Measurements from ENCODE around the gene ATP10A.

Gene ATP10A

DNA sequence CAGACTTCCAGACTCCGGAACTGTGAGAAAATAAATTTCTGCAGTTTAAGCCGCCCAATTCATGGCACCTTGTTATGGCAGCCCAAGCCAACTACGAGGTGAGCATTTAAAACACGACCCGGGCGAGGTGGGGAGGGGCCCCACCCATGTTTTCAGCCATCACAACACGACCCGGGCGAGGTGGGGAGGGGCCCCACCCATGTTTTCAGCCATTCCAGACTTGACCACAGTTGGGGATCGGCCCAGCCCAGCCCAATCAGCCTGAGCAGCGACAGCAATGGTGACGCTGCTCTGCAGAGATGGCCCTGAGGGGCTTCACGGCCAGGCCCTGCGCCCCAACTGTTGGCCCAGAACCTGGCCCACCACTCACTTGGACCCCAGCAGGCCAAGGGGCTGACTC lies 93.1 kb downstream of the ATP10A start (continued):
- TF ChIP-seq POU6F1 (CRISPR knock-in tag; IDR thresholded peaks at IDR 0.05; ENCODE audit: borderline replicate concordance, low read depth) (no peak), BACH2 (CRISPR knock-in tag; IDR thresholded peaks at IDR 0.05; ENCODE audit: borderline replicate concordance) (no peak), ZFP3 (CRISPR knock-in tag; IDR thresholded peaks at IDR 0.05) (no peak), RARB (CRISPR knock-in tag; IDR thresholded peaks at IDR 0.05) (no peak), ZNF8 (CRISPR knock-in tag; IDR thresholded peaks at IDR 0.05) (no peak), PATZ1 (CRISPR knock-in tag; IDR thresholded peaks at IDR 0.05; ENCODE audit: borderline replicate concordance) (no peak), OSR1 (CRISPR knock-in tag; IDR thresholded peaks at IDR 0.05) (no peak), TOX (CRISPR knock-in tag; IDR thresholded peaks at IDR 0.05; ENCODE audit: borderline replicate concordance) (no peak), SNAI2 (CRISPR knock-in tag; IDR thresholded peaks at IDR 0.05) (no peak), CSDC2 (CRISPR knock-in tag; IDR thresholded peaks at IDR 0.05) (no peak), ZNF565 (CRISPR knock-in tag; conservative IDR thresholded peaks at IDR 0.05; ENCODE audit: low read depth) (no peak), TCF4 (CRISPR knock-in tag; IDR thresholded peaks at IDR 0.05; ENCODE audit: borderline replicate concordance) (no peak), ZFP30 (CRISPR knock-in tag; IDR thresholded peaks at IDR 0.05) (no peak)

DNA sequence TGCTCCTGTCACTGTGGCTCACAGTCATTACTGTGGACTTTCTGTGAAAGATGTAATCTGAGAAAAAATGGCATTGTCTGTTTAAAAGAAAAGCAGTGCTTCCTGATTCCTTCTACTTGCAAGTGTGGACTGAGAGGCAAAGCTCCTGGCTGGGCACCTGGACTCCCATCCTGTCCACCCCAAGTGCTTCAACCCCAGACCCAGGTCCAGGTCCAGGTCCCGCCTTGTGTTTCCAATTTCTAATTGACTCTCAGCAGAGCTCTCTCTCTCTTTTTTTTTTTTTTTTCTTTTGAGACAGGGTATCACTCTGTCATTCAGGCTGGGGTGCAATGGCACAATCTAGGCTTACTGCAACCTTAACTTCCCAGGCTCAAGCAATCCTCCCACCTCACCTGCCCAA lies 94.9 kb downstream of the ATP10A start:
- ATAC-seq = no peak
- TF ChIP-seq ESRRG (CRISPR knock-in tag; IDR thresholded peaks at IDR 0.05) = no peak
- no peak for TF ChIP-seq ZNF565 (CRISPR knock-in tag; conservative IDR thresholded peaks at IDR 0.05; ENCODE audit: low read depth)
- TF ChIP-seq TCF4 (CRISPR knock-in tag; IDR thresholded peaks at IDR 0.05; ENCODE audit: borderline replicate concordance) = no peak
- no peak for TF ChIP-seq TOX (CRISPR knock-in tag; IDR thresholded peaks at IDR 0.05; ENCODE audit: borderline replicate concordance)
- TF ChIP-seq TSHZ2 (CRISPR knock-in tag; IDR thresholded peaks at IDR 0.05) = no peak

DNA sequence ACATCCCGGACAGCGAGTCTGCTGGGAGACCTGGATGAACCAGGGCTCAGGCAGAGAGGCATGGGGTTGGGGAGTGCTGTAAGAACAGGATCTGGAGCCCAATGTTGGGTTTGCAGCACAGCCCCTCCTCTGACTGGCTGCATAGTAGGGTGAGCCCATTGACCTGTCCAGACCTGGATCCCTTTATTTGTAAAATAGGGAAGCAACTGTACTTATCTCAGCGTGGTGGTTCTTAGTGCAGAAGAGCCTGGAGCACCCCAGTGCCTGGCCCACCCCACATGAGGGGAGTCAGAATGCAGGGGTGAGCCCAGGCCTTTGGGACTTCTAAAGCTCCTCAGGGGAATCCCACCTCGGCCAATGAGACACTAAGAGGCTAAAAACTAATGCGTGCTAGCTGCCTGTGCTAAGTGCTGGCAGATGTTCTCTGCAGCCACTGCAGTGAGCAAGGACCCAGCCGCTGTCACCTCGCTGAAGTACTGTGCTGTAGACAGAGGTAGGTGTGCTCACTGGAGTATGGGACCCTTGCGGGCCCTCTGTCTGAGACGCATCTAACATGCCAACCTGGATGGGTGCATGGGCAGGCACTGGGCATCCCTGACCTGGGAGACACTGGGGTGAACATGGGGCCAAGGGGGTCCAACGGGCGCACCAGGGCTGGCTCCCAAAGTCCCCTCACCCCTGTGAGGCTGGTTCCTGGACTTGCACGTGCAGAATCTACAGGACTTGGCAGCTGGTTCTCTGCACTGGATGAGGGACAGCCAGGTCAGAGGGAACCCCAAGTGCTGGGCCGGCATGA lies 95.6 kb downstream of the ATP10A start:
- no peak for TF ChIP-seq TOX (CRISPR knock-in tag; IDR thresholded peaks at IDR 0.05; ENCODE audit: borderline replicate concordance)
- TF ChIP-seq ARNTL (CRISPR knock-in tag; IDR thresholded peaks at IDR 0.05; ENCODE audit: borderline replicate concordance, low read depth) = no peak
- TF ChIP-seq ESRRG (CRISPR knock-in tag; IDR thresholded peaks at IDR 0.05) = no peak
- TF ChIP-seq GLIS3 (CRISPR knock-in tag; IDR thresholded peaks at IDR 0.05) = no peak
- no peak for TF ChIP-seq ZC3H10 (CRISPR knock-in tag; IDR thresholded peaks at IDR 0.05)
- TF ChIP-seq ZNF8 (CRISPR knock-in tag; IDR thresholded peaks at IDR 0.05) = no peak
- TF ChIP-seq ZNF70 (CRISPR knock-in tag; IDR thresholded peaks at IDR 0.05) = no peak
- TF ChIP-seq BACH2 (CRISPR knock-in tag; IDR thresholded peaks at IDR 0.05; ENCODE audit: borderline replicate concordance) = no peak
- no peak for TF ChIP-seq RARB (CRISPR knock-in tag; IDR thresholded peaks at IDR 0.05)
- no peak for TF ChIP-seq SNAI2 (CRISPR knock-in tag; IDR thresholded peaks at IDR 0.05)
- TF ChIP-seq PPARA (CRISPR knock-in tag; IDR thresholded peaks at IDR 0.05; ENCODE audit: borderline replicate concordance) = no peak
- TF ChIP-seq POU6F1 (CRISPR knock-in tag; IDR thresholded peaks at IDR 0.05; ENCODE audit: borderline replicate concordance, low read depth) = no peak
- TF ChIP-seq PATZ1 (CRISPR knock-in tag; IDR thresholded peaks at IDR 0.05; ENCODE audit: borderline replicate concordance) = no peak
- TF ChIP-seq ISL1 (CRISPR knock-in tag; IDR thresholded peaks at IDR 0.05) = no peak
- TF ChIP-seq ZFP3 (CRISPR knock-in tag; IDR thresholded peaks at IDR 0.05) = no peak
- ATAC-seq = no peak
